IMR-90 (cell line): Measurements from ENCODE around the gene DNTTIP2. TPM values are rescaled to one million over a fixed set of nuclear protein-coding genes. Genes with fewer than 3 reads are reported as not detected.

ENCODE experiments used
- ATAC-seq: fragments of 200-7000 bp; cut with Tn5 transposase; 2 replicates; pipeline ENCODE4 v1.9.1; 2020; ENCODE audit warnings: low read depth, mild to moderate bottlenecking, moderate library complexity
- BruUV-seq: library from RNA; stranded (reverse); fragments of 400-500 nt; replicated peaks from 2 replicates; lab custom pipeline; 2021; lab: Mats Ljungman, UMichigan
- CTCF ChIA-PET: fragments of 300-600 bp; formaldehyde crosslinking; extraction: SDS; loops from one replicate; lab custom pipeline; 2021; ENCODE audit warnings: antibody characterized with exemption; lab: Yijun Ruan, JAX
- POLR2A ChIA-PET: fragments of 300-600 bp; sonication (Branson Sonifier 250); formaldehyde crosslinking; loops from one replicate; lab custom pipeline; 2022; ENCODE audit warnings: antibody characterized with exemption; ENCODE audit not compliant: unreplicated experiment; lab: Charles Lee
- DNase-seq: peaks from one replicate; pipeline ENCODE4 v3.0.0; 2013
- H2AFZ ChIP-seq: replicated peaks from 2 replicates; pipeline ENCODE3; 2013; ENCODE audit warnings: low read length, mild to moderate bottlenecking; ENCODE audit not compliant: poor library complexity
- H2AK5ac ChIP-seq: 2 replicates; pipeline ENCODE4 v1.6.1; 2013; ENCODE audit warnings: low read depth, low read length, inconsistent platforms
- H2AK9ac ChIP-seq: replicated peaks from 2 replicates; pipeline ENCODE3; 2013; ENCODE audit warnings: mild to moderate bottlenecking, low read depth, low read length, moderate library complexity; ENCODE audit not compliant: poor library complexity
- H2BK120ac ChIP-seq: 2 replicates; pipeline ENCODE4 v1.6.1; 2013; ENCODE audit warnings: low read depth, low read length, inconsistent platforms
- H2BK15ac ChIP-seq: 3 replicates; pipeline ENCODE4 v1.6.1; 2013; ENCODE audit warnings: low read depth, low read length, inconsistent platforms
- H2BK20ac ChIP-seq: 2 replicates; pipeline ENCODE4 v1.6.1; 2013; ENCODE audit warnings: low read depth, mild to moderate bottlenecking, inconsistent platforms, low read length, moderate library complexity
- H2BK5ac ChIP-seq: 2 replicates; pipeline ENCODE4 v1.6.1; 2013; ENCODE audit warnings: mild to moderate bottlenecking, low read depth, low read length, inconsistent platforms; ENCODE audit not compliant: poor library complexity, severe bottlenecking
- H3K14ac ChIP-seq: replicated peaks from 2 replicates; pipeline ENCODE4 v1.6.1; 2013; ENCODE audit warnings: low read depth, low read length, inconsistent platforms
- H3K18ac ChIP-seq: 2 replicates; pipeline ENCODE4 v1.6.1; 2013; ENCODE audit warnings: low read depth, low read length, control low read depth
- H3K23ac ChIP-seq: 2 replicates; pipeline ENCODE4 v1.6.1; 2013; ENCODE audit warnings: low read depth, low read length, inconsistent platforms
- H3K27ac ChIP-seq: 2 replicates; pipeline ENCODE4 v1.5.1; 2013; ENCODE audit warnings: mild to moderate bottlenecking, control low read depth, low read length; ENCODE audit not compliant: insufficient read depth
- H3K27me3 ChIP-seq: 2 replicates; pipeline ENCODE4 v1.6.1; 2013; ENCODE audit warnings: low read length; ENCODE audit not compliant: control insufficient read depth, insufficient read depth
- H3K36me3 ChIP-seq: 2 replicates; pipeline ENCODE4 v1.6.1; 2013; ENCODE audit warnings: low read length, mixed read lengths; ENCODE audit not compliant: control insufficient read depth, insufficient read depth
- H3K4ac ChIP-seq: 2 replicates; pipeline ENCODE4 v1.6.1; 2013; ENCODE audit warnings: low read depth, low read length, inconsistent platforms
- H3K4me1 ChIP-seq: 2 replicates; pipeline ENCODE4 v1.6.1; 2013; ENCODE audit warnings: low read length, mixed read lengths; ENCODE audit not compliant: control insufficient read depth, insufficient read depth
- H3K4me2 ChIP-seq: 2 replicates; pipeline ENCODE4 v1.6.1; 2013; ENCODE audit warnings: low read depth, mild to moderate bottlenecking, control low read depth, low read length, moderate library complexity
- H3K4me3 ChIP-seq: 2 replicates; pipeline ENCODE4 v1.5.1; 2013; ENCODE audit warnings: low read depth, mild to moderate bottlenecking, control low read depth, low read length, moderate library complexity; ENCODE audit not compliant: insufficient read depth
- H3K56ac ChIP-seq: 2 replicates; pipeline ENCODE4 v1.6.1; 2013; ENCODE audit warnings: low read length, inconsistent platforms; ENCODE audit not compliant: insufficient read depth; ENCODE audit errors: extremely low read depth
- H3K79me1 ChIP-seq, 2 experiments: 2 replicates each; pipeline ENCODE4 v1.6.1; 2013; ENCODE audit warnings: low read length in 2 of 2, inconsistent platforms in 1 of 2, low read depth in 1 of 2
- H3K9ac ChIP-seq: 2 replicates; pipeline ENCODE4 v1.6.1; 2013; ENCODE audit warnings: low read depth, low read length, control low read depth
- H3K9me1 ChIP-seq: 2 replicates; pipeline ENCODE4 v1.6.1; 2013; ENCODE audit warnings: low read length, inconsistent platforms; ENCODE audit not compliant: insufficient read depth
- H3K9me3 ChIP-seq: 2 replicates; pipeline ENCODE4 v1.6.1; 2013; ENCODE audit warnings: low read length; ENCODE audit not compliant: control insufficient read depth, insufficient read depth
- H4K20me1 ChIP-seq: 2 replicates; pipeline ENCODE4 v1.6.1; 2013; ENCODE audit warnings: low read length, inconsistent platforms; ENCODE audit not compliant: insufficient read depth
- H4K5ac ChIP-seq: 2 replicates; pipeline ENCODE4 v1.6.1; 2013; ENCODE audit warnings: mild to moderate bottlenecking, low read depth, low read length, control low read depth
- H4K8ac ChIP-seq, 2 experiments: 2 replicates each; pipeline ENCODE4 v1.6.1; 2013; ENCODE audit warnings: low read depth in 2 of 2, low read length in 2 of 2, control low read depth in 1 of 2, inconsistent platforms in 1 of 2
- H4K91ac ChIP-seq: 2 replicates; pipeline ENCODE4 v1.6.1; 2013; ENCODE audit warnings: low read depth, low read length, inconsistent platforms; ENCODE audit not compliant: insufficient read depth
- ELK1 ChIP-seq: fragments of 150-350 bp; IDR thresholded peaks from 2 replicates; pipeline ENCODE4 v1.6.1; 2016; ENCODE audit warnings: low read depth, mild to moderate bottlenecking, low read length, moderate library complexity, borderline replicate concordance
- FOS ChIP-seq: fragments of 150-350 bp; IDR thresholded peaks from 2 replicates; pipeline ENCODE4 v1.6.1; 2016; ENCODE audit warnings: low read depth, low read length
- MAFK ChIP-seq: IDR thresholded peaks from 2 replicates; pipeline ENCODE4 v1.6.1; 2012; ENCODE audit warnings: low read depth, low read length, improper control_type of control experiment
- MAZ ChIP-seq: IDR thresholded peaks from 2 replicates; pipeline ENCODE4 v1.6.1; 2012; ENCODE audit warnings: low read depth, mild to moderate bottlenecking, low read length, improper control_type of control experiment, moderate library complexity, borderline replicate concordance
- NFE2L2 ChIP-seq: fragments of 150-350 bp; IDR thresholded peaks from 2 replicates; pipeline ENCODE4 v1.6.1; 2016; ENCODE audit warnings: low read depth, mild to moderate bottlenecking, low read length
- RCOR1 ChIP-seq: IDR thresholded peaks from 2 replicates; pipeline ENCODE4 v1.6.1; 2012; ENCODE audit warnings: mild to moderate bottlenecking, low read length, improper control_type of control experiment; ENCODE audit not compliant: insufficient replicate concordance
- USF2 ChIP-seq: fragments of 150-350 bp; IDR thresholded peaks from 2 replicates; pipeline ENCODE4 v1.6.1; 2017; ENCODE audit warnings: mild to moderate bottlenecking, antibody characterized with exemption, low read length, low read depth
- WGBS, 2 experiments: methylation state at CpG; one replicate each; pipeline versions ENCODE4 v1.1.5 to v1.1.7; 2013; ENCODE audit warnings: missing lambda C conversion rate in 2 of 2; ENCODE audit not compliant: insufficient read length in 1 of 2; ENCODE audit errors: extremely low coverage in 2 of 2; 5-methylcytosine and 5-hydroxymethylcytosine counted together
- dilution Hi-C: fragments of 300-500 bp; cut with HindIII; formaldehyde crosslinking; loops from one replicate; pipeline ENCODE4 v1.14.3; 2018; ENCODE audit warnings: low sequenced_read_pairs; ENCODE audit not compliant: unreplicated experiment
- in situ Hi-C: fragments of 300-500 bp; cut with MboI; formaldehyde crosslinking; loops from 3 replicates; pipeline ENCODE4 v1.14.3; 2019; ENCODE audit warnings: low sequenced_read_pairs, inconsistent platforms, mixed read lengths
- intact Hi-C: fragments of 100-400 bp; cut with micrococcal nuclease; formaldehyde crosslinking; loops from 2 replicates; pipeline ENCODE4 v1.10.0; 2022
- polyA plus RNA-seq, 3 experiments: library from polyadenylated mRNA; depleted of rRNA; stranded (reverse); fragments of >200 nt; gene quantifications; 2 replicates each; pipeline ENCODE4 v1.2.3, GENCODE V29; 2012; ENCODE audit warnings: low replicate concordance in 1 of 3
- total RNA-seq: library from RNA; depleted of rRNA; stranded (reverse); fragments of >200 nt; gene quantifications from 2 replicates; pipeline ENCODE4 v1.2.3, GENCODE V29; 2012
- TF ChIP-seq, protein P1 (sequence below): conservative IDR thresholded peaks from 2 replicates; pipeline ENCODE4 v1.5.1; 2012; ENCODE audit warnings: mild to moderate bottlenecking, low read depth, low read length, improper control_type of control experiment

Gene DNTTIP2
- total and polyA plus RNA-seq, 2 of the 4 experiments (the other 2 are of a cell fraction), result 14.2 to 24.4 TPM

DNA sequence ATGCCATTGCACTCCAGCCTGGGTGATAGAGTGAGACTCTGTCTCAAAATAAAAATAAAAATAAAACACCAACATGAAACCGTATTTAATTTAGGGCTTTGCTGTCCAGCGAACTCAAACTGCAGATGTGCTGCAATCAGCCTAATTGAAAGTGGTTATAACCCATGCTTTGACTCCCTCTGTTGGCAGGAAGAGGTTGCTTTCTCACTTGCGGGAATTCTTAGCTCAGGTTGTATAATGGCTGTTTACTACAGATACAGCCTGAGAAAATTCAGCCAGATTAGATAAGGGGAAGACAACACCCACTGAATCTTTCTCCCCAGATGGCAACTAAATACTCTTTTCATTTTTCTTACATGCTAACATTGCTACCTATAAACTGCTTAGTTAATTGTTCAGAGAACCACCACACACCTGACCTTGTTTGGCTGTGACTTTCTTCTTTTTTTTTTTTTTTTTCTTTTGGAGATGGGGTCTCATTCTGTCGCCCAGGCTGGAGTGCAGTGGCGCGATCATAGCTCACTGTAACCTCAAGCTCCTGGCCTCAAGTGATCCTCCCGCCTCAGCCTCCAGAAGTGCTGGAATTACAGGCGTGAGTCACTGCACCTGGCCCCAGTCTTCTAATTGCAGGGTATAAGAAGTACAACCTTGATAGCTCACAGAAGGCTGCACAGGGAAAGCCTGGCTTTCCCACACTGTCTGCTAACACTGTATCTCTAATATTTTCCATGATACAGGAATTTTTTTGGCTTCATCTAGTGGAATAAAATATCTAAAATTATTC is 34.6 kb downstream of the DNTTIP2 start (continued):
- TF ChIP-seq MAFK (peak; percentile 21; the same call in 1 of the 2 replicates), FOS (no peak)

- Histone ChIP-seq H3K56ac (no peak overlapping the region), H3K79me1 (no peaks in the 10 kb centered on the region), H3K9me1 (peaks cover 10% of the 10 kb centered on the region; the same call in 1 of the 2 replicates), H3K23ac (peak overlapping the region; percentile 28; the same call in 1 of the 2 replicates), H4K20me1 (peaks cover 6% of the 10 kb centered on the region; the same call in 1 of the 2 replicates), H2AFZ (peak overlapping the region; percentile 73), H2BK15ac (peak overlapping the region; percentile 69; the same call in 2 of the 3 replicates), H3K4me1 (peaks cover 6% of the 10 kb centered on the region), H2AK5ac (peak overlapping the region; percentile 88; the same call in 1 of the 2 replicates), H4K8ac (peak overlapping the region in 1 of 2 experiments; percentile 79; a peak in 2 of 4 replicates), H3K9me3 (no peaks in the 10 kb centered on the region), H2BK5ac (peak overlapping the region; percentile 28), H3K9ac (peak overlapping the region; percentile 20; the same call in 1 of the 2 replicates), H3K27me3 (no peaks in the 10 kb centered on the region), H3K18ac (peak overlapping the region; percentile 43), H3K4me3 (no peak overlapping the region), H3K27ac (no peak overlapping the region), H4K5ac (no peak overlapping the region), H3K4ac (peak overlapping the region; percentile 34; the same call in 1 of the 2 replicates), H3K36me3 (no peaks in the 10 kb centered on the region), H4K91ac (0 out of 2 replicates have a peak overlapping the region, but pooled peaks have one; percentile 0), H3K14ac (0 out of 2 replicates have a peak overlapping the region, but pooled peaks have one; percentile 20), H3K4me2 (no peak overlapping the region), H2AK9ac (peak overlapping the region; percentile 76), H2BK120ac (peak overlapping the region; percentile 65), H2BK20ac (peak overlapping the region; percentile 68; the same call in 1 of the 2 replicates)
- intact Hi-C loops (no loop called here), dilution Hi-C loops (no loop called here), in situ Hi-C loops (loop anchor here (5.0 kb wide), 1 partner anchor 396 kb away; the partner anchor contains the start of gene FNBP1L)
- no TSS peak for BruUV-seq
- CTCF ChIA-PET, result interaction anchor here (0.6 to 1.8 kb wide), 4 partner anchors 28 to 214 kb away, joined by 3 to 13 read pairs (median 7); no protein-coding TSS in a partner anchor
- DNase-seq (peak; percentile 75), ATAC-seq (no peak)
- POLR2A ChIA-PET, result no interaction called here
- 60% methylated on average over 3 of the region's 5 CpGs; no CpG with 5 or more reads in 1 of the 2 experiments for WGBS, 2 experiments
- TF ChIP-seq USF2 (no peak), MAZ (no peak), NFE2L2 (no peak), RCOR1 (no peak), FOS (no peak), ELK1 (no peak)
- TF ChIP-seq, protein P1, sequence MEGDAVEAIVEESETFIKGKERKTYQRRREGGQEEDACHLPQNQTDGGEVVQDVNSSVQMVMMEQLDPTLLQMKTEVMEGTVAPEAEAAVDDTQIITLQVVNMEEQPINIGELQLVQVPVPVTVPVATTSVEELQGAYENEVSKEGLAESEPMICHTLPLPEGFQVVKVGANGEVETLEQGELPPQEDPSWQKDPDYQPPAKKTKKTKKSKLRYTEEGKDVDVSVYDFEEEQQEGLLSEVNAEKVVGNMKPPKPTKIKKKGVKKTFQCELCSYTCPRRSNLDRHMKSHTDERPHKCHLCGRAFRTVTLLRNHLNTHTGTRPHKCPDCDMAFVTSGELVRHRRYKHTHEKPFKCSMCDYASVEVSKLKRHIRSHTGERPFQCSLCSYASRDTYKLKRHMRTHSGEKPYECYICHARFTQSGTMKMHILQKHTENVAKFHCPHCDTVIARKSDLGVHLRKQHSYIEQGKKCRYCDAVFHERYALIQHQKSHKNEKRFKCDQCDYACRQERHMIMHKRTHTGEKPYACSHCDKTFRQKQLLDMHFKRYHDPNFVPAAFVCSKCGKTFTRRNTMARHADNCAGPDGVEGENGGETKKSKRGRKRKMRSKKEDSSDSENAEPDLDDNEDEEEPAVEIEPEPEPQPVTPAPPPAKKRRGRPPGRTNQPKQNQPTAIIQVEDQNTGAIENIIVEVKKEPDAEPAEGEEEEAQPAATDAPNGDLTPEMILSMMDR, result no peak
Observed at GRCh38 chr1:93842750-93843500, 36.1 kb downstream of the DNTTIP2 start.
